ENCODE data around the gene GPRC5D. TPM values are rescaled to one million over a fixed set of nuclear protein-coding genes. Genes with fewer than 3 reads are reported as not detected.

Gene GPRC5D
- polyA plus RNA-seq, 1 of the 3 experiments (the other 2 are of a cell fraction): not detected

GRCh38 chr12:12925388-12925787 lies 26.6 kb downstream of the GPRC5D start:
- H3K4me3 ChIP-seq (ENCODE audit: low read depth in 2 of 2, low read length in 1 of 2): no peak overlapping the region
- no peak overlapping the region for H3K27ac ChIP-seq (ENCODE audit: low read depth in 2 of 2, low read length in 1 of 2)
- H3K9me2 ChIP-seq: no peaks in the 10 kb centered on the region
- H3K4me2 ChIP-seq: no peak overlapping the region
- WGBS (ENCODE audit: low lambda C conversion rate): 18% methylated on average over 1 of the region's 1 CpG
- no peaks in the 10 kb centered on the region for H3K9me3 ChIP-seq
- H3K79me2 ChIP-seq (ENCODE audit: insufficient read depth): no peaks in the 10 kb centered on the region
- H4K20me1 ChIP-seq (ENCODE audit: insufficient read depth): no peaks in the 10 kb centered on the region
- peaks cover 0 to 2% of the 10 kb centered on the region in 2 experiments for H3K36me3 ChIP-seq (replicated peaks in 1 of 2; ENCODE audit: control insufficient read depth in 1 of 2, insufficient read depth in 2 of 2, low read length in 1 of 2)
- H2AFZ ChIP-seq (ENCODE audit: low read depth): no peak overlapping the region
- H3K4me1 ChIP-seq (ENCODE audit: control insufficient read depth in 1 of 2, insufficient read depth in 2 of 2, low read depth in 1 of 2, low read length in 1 of 2): peaks cover 0 to 4% of the 10 kb centered on the region in 2 experiments; a peak in 1 of 4 replicates
- DNase-seq: no peak
- H3K9ac ChIP-seq: no peak overlapping the region
- no peaks in the 10 kb centered on the region for H3F3A ChIP-seq (replicated peaks; ENCODE audit: insufficient read depth)
- TF ChIP-seq RAD21 (IDR thresholded peaks at IDR 0.05; ENCODE audit: low read length) (no peak), GATA2 (CRISPR knock-in tag; IDR thresholded peaks at IDR 0.05) (no peak), MXI1 (IDR thresholded peaks at IDR 0.05; ENCODE audit: low read depth, low read length) (no peak), CTCF (IDR thresholded peaks at IDR 0.05) (no peak), ELF1 (IDR thresholded peaks at IDR 0.05) (no peak), PBX3 (IDR thresholded peaks at IDR 0.05) (no peak), RXRA (IDR thresholded peaks at IDR 0.05; ENCODE audit: borderline replicate concordance, low read depth) (no peak), NFIC (IDR thresholded peaks at IDR 0.05; ENCODE audit: borderline replicate concordance) (no peak), GABPA (IDR thresholded peaks at IDR 0.05; ENCODE audit: low read depth) (no peak), EZH2phosphoT487 (IDR thresholded peaks at IDR 0.05; ENCODE audit: borderline replicate concordance, low read depth) (no peak)
- ChIA-PET CTCF (interaction anchor here (1.3 to 2.9 kb wide), 2 partner anchors 10 to 287 kb away, joined by 7 to 15 read pairs; no protein-coding TSS in a partner anchor), POLR2A (no interaction called here)
- no peaks in the 10 kb centered on the region for H3K27me3 ChIP-seq (ENCODE audit: insufficient read depth)

GRCh38 chr12:12924169-12924568 lies 27.8 kb downstream of the GPRC5D start:
- H3K9ac ChIP-seq: no peak overlapping the region
- 87% methylated on average over 4 of the region's 4 CpGs for WGBS (ENCODE audit: low lambda C conversion rate)
- H3K4me2 ChIP-seq: no peak overlapping the region
- H3K27ac ChIP-seq (ENCODE audit: low read depth in 2 of 2, low read length in 1 of 2): no peak overlapping the region
- peaks cover 0 to 4% of the 10 kb centered on the region in 2 experiments; a peak in 1 of 4 replicates for H3K4me1 ChIP-seq (ENCODE audit: control insufficient read depth in 1 of 2, insufficient read depth in 2 of 2, low read depth in 1 of 2, low read length in 1 of 2)
- no peaks in the 10 kb centered on the region for H3K9me3 ChIP-seq
- H3K79me2 ChIP-seq (ENCODE audit: insufficient read depth): no peaks in the 10 kb centered on the region
- no peaks in the 10 kb centered on the region for H4K20me1 ChIP-seq (ENCODE audit: insufficient read depth)
- H3F3A ChIP-seq (replicated peaks; ENCODE audit: insufficient read depth): no peaks in the 10 kb centered on the region
- ChIA-PET POLR2A (no interaction called here), CTCF (interaction anchor here (0.6 kb wide), 1 partner anchor 102 kb away, joined by 3 read pairs; no protein-coding TSS in a partner anchor)
- H3K27me3 ChIP-seq (ENCODE audit: insufficient read depth): no peaks in the 10 kb centered on the region
- no peak overlapping the region for H3K4me3 ChIP-seq (ENCODE audit: low read depth in 2 of 2, low read length in 1 of 2)
- no peak for TF ChIP-seq FOXJ3 (CRISPR knock-in tag; IDR thresholded peaks at IDR 0.05)
- no peak overlapping the region for H2AFZ ChIP-seq (ENCODE audit: low read depth)
- DNase-seq: no peak
- H3K9me2 ChIP-seq: no peaks in the 10 kb centered on the region
- H3K36me3 ChIP-seq (replicated peaks in 1 of 2; ENCODE audit: control insufficient read depth in 1 of 2, insufficient read depth in 2 of 2, low read length in 1 of 2): no peaks in the 10 kb centered on the region

All from SK-N-SH (cell line).